Caki2 (cell line): Measurements from ENCODE around the gene NCBP3. TPM values are rescaled to one million over a fixed set of nuclear protein-coding genes. Genes with fewer than 3 reads are reported as not detected.
"Not testable (repeated sequence)": the region's sequence is repeated elsewhere in the genome, so short reads cannot be mapped to it uniquely, and the experiment has no call there.

Experiments used
- DNase-seq: peaks from one replicate; pipeline ENCODE4 v3.0.0-alpha.2; 2015; ENCODE audit warnings: low read depth
- in situ Hi-C: cut with HindIII; loops from 2 replicates; pipeline ENCODE4 v1.10.0; 2016; ENCODE audit warnings: low sequenced_read_pairs, low pct_unique_long_range_greater_than_20kb, mixed read lengths
- total RNA-seq: library from RNA; depleted of rRNA; stranded (reverse); fragments of >200 nt; shearing (Covaris generic); gene quantifications from 2 replicates; pipeline ENCODE4 v1.2.3, GENCODE V29; 2014; ENCODE audit warnings: low replicate concordance

Gene NCBP3
- total RNA-seq, 1 experiment from 2014 or later: 9.3 TPM

- in situ Hi-C loops: no loop called here
- no peak for DNase-seq
Observed at GRCh38 chr17:3800362-3801271, 45.4 kb downstream of the NCBP3 start, which contains the start of gene ITGAE. Gene ITGAE, minus strand, starts transcription at chr17:3801188. Its CDS starts 44 bp downstream, at chr17:3801144.

- no peak for DNase-seq
- in situ Hi-C loops: no loop called here
Observed at GRCh38 chr17:3799181-3799945, 46.7 kb downstream of the NCBP3 start.

DNA sequence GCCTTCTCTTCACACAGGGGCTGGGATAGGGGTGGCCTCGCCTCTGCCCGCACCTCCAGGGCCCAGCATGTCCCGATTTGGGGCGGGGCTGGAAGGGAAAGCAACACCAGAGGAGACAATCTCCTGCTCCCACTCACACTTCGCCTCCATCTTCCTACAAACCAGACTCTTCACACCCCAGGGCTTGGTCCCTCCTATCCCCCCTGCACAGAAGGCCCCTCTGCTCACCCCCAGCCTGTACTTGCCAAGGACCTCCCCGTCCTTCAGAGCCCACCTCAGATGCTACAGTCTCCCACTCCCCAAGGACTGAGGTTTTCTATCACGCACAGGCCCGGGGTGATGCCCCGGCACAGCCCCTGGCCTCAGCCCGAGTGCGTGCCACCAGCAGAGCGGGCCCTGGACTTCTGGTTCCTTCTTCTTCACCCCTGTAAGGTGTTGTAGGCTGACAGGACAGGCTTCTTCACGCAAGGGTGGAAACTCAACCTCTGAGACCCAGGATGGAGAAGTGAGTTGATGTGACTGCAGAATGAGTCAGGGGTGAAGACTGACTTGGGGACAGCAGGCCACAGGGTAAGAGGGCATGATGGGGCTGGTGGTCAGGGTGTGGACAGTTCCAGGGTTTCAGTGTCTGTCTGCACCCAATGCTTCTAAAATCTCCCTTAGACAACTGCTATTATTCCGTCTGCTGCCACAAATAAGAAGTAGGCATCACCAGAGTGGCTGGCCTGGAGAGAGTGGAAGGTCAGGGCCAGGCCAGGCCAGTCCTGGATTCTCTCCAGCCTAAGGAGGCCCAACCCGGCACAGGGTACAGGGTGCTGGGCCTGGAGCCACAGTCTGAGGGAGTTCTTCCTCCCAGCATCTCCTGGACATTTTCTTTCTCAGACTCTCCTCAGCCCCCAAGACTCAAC is 47.5 kb downstream of the NCBP3 start:
- DNase-seq: no peak
- in situ Hi-C loops: no loop called here

GRCh38 chr17:3796822-3797170 is 49.2 kb downstream of the NCBP3 start:
- no peak for DNase-seq
- in situ Hi-C loops: no loop called here

- DNase-seq: no peak
- in situ Hi-C loops: no loop called here
Observed at GRCh38 chr17:3796110-3796821, 49.8 kb downstream of the NCBP3 start.

DNA sequence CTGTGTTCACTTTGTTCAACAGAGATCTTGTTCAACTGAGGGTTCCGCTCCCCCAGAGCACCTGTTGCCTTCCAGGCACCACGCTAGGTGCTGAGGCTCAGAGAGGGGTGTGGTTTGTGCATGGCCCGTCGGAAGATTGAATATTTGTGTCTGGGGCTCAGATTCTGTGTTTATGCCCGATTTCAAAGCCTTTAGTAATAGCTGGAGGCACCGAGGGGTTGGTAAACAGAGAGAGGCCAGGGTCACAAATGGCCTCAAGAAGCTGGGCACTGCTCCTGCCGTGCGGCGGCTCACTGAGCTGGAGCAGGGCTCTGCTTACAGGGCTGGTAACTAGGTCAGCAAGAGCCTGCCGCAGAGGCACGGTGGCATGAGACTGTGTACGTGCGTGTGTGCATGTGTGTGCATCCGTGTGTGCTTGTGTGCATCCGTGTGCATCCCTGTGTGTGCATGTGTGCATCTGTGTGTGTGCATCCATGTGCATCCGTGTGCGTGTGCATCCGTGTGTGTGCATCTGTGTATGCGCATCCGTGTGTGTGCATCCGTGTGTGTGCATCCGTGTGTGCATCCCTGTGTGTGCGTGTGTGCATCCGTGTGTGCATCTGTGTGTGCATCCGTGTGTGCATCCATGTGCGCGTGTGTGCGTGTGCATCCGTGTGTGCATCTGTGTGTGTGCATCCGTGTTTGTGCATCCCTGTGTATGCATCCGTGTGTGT is 50.5 kb downstream of the NCBP3 start:
- DNase-seq: peak; percentile 71
- in situ Hi-C loops: no loop called here

DNA sequence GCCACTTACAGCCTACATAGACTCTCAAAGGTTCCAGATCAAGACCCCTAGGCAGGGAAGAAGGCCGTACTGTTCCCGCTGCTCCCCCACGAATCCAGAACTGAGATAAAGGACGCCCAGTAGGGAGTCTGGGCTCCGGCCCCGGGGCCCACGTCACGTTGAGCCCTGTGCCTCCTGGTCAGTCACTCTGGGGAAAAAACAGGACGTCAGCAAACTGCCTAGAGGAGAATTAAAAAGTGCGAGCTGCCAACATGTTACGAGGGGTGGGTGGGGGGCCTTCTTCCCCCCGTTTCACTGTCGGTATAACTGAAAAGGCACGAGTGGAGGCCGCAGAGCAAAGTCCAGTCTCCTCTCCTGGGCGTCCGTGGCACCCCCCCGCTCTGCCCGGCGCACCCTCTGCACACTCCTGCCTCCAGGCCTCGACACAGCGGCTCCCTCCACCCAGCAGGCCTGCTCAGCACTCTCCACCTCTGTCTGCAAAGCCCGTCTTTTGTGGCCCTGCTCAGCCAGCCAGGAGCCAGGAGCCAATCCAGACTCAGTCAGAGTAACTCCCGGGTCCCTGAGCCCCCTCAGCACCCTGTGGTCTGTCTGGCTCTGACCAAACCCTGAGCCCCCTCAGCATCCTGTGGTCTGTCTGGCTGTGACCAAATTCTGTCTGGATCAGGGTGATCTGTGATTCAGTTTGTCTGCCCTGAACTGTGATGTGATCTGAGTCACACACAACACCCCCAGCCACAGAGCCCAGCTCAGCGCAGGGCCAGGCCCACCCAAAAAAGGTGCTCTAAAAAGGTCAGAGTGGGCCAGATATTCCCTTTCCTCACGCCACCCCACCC is 51.3 kb downstream of the NCBP3 start:
- in situ Hi-C loops: no loop called here
- peak; percentile 73 for DNase-seq

DNA sequence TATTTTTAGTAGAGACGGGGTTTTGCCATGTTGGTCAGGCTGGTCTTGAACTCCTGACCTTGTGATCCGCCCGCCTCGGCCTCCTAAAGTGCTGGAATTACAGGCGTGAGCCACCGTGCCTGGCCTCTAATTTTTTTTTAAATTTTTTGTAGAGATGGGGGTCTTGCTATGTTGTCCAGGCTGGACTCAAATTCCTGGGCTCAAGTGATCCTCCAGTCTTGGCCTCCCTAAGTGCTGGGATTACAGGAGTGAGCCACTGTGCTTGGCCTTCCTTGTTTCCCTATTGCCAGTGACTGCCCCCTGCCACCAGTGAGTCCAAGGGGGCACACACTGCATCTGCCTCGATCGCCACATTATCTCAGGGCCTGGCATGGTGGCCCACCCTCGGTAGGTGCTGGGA is 51.9 kb downstream of the NCBP3 start:
- DNase-seq, in situ Hi-C loops: not testable (repeated sequence)

DNA sequence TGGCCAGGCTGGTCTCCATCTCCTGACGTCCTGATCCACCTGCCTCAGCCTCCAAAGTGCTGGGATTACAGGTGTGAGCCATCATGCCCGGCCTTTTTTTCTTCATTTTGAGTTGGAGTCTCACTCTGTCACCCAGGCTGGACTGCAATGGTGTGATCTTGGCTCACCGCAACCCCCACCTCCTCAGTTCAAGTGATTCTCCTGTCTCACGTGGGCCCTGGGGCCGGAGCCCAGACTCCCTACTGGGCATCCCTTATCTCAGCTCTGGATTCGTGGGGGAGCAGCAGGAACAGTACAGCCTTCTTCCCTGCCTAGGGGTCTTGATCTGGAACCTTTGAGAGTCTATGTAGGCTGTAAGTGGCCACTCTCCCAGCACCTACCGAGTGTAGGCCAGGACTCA is 52.8 kb downstream of the NCBP3 start:
- in situ Hi-C loops, DNase-seq: not testable (repeated sequence)

GRCh38 chr17:3792481-3792880 is 53.6 kb downstream of the NCBP3 start:
- in situ Hi-C loops: no loop called here
- DNase-seq: no peak

DNA sequence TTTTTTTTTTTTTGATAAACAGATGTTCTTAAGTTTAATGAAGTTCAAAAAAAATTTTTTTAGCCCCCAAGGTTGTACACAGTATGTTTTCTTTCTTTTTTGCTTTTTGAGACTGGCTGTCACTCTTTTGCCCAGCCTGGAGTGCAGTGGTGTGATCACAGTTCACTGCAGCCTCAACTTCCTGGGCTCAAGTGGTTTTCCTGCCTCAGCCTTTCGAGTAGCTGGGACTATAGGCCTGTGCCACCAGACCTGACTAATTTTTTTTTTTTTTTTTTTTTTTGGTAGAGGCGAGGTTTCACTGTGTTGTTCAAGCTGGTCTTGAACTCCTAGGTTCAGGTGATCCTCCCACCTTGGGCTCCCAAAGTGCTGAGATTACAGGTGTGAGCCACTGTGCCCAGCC is 57.8 kb downstream of the NCBP3 start:
- no peak for DNase-seq
- in situ Hi-C loops: no loop called here

DNA sequence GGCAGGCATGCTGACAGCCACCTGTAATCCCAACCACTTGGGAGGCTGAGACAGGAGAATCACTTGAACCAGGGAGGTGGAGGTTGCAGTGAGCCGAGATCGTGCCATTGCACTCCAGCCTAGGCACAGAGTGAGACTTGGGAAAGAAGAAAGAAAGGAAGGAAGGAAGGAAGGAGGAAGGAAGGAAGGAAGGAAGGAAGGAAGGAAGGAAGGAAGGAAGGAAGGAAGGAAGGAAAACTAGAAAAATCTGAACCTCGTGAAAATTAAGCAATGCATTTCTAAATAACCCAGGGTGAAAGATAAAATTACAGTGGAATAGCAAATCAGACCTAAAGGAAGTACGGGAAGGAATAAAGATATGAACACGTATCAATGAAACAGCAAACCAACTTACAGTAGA is 60.7 kb downstream of the NCBP3 start:
- in situ Hi-C loops, DNase-seq: not testable (repeated sequence)

DNA sequence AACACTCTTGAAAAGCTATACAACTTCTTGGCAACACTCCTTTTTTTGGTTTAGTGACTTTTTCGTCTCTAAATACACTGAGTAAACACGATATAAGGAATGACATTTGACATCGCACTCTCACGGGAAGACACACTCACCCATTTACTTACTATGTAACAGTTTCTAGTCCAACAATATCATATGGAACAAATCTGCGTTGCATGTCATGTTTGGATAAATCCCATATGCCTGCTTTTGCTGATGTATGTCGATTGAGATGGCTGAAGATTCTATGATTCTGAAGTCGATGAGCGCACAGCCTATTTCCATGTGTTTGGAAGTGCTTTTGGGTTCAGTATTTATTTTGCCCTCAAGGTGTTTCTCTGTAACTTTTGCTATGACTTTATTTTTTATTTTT is 63.3 kb downstream of the NCBP3 start:
- no peak for DNase-seq
- in situ Hi-C loops: no loop called here

- in situ Hi-C loops: no loop called here
Observed at GRCh38 chr17:3780986-3781385, 65.1 kb downstream of the NCBP3 start.

DNA sequence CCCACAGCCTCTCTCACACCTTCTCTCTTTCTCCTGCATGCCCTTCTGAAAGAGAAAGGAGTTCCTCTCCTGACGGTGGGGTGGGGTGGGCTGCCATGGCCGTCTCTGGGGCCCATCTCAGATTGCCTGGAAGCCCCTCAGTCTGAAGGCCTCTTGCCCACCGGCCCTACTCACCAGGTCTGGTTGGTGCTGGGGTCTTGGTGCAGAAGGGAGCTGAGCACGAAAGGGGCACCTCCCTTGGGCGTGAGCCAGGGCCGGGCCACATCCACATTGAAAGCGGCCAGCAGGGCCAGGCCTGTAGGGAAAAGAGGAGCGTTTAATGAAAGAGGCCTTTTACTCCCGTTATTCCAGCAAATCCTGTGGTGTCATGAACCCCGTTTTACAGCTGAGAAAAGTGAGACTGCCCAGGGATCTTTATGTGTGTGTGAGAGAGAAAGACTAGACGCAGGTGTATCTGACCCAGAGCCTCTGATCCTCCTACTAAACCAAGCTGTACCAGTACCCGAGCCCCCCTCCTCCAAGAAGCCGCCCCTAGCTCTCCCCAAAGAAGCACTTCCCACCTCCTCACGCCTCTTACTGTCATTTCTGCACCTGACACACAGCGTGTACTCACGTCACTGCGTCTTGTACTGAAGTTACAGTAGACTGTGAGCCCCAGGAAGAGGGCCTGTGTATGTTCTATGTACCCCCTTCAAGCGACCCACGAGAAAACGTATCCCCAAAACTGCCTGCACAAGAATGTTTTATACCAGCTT is 68.5 kb downstream of the NCBP3 start:
- in situ Hi-C loops: no loop called here
- DNase-seq: no peak

More at GRCh38 chr17:3780986-3781385, 65.1 kb downstream of the NCBP3 start:
- DNase-seq: no peak

DNA sequence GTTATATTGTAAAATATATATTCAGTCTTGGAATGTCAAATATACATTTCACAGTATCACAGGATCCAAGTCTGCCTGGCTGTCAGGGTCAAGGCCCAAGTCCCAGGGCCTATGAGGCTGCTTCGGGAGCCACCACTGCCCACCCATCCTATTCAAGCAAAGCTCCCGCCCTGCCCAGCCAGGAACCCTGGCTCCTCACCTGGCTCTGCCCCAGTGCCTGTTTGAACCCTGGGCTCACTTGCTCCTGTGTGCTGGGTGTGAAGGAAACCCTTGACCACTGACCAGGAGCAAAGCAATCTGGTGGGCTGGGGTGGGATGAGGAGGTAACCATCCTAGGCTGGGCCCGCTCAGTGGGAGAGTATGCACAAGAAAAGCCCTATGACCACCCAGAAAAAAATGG is 72.1 kb downstream of the NCBP3 start:
- DNase-seq: no peak
- in situ Hi-C loops: no loop called here
